ENCODE data around the gene CBX6. TPM values are rescaled to one million over a fixed set of nuclear protein-coding genes. Genes with fewer than 3 reads are reported as not detected.
A peak's percentile ranks its signal among the peaks of the same experiment; 100 is the strongest.
"Not testable (repeated sequence)": the region's sequence is repeated elsewhere in the genome, so short reads cannot be mapped to it uniquely, and the experiment has no call there.

The CBX6 gene
- polyA plus RNA-seq, result 10 to 100 TPM in 2 of 3 donors, 1 to 10 TPM in 1; 9.6 to 26.3 (median 14.9) TPM

DNA sequence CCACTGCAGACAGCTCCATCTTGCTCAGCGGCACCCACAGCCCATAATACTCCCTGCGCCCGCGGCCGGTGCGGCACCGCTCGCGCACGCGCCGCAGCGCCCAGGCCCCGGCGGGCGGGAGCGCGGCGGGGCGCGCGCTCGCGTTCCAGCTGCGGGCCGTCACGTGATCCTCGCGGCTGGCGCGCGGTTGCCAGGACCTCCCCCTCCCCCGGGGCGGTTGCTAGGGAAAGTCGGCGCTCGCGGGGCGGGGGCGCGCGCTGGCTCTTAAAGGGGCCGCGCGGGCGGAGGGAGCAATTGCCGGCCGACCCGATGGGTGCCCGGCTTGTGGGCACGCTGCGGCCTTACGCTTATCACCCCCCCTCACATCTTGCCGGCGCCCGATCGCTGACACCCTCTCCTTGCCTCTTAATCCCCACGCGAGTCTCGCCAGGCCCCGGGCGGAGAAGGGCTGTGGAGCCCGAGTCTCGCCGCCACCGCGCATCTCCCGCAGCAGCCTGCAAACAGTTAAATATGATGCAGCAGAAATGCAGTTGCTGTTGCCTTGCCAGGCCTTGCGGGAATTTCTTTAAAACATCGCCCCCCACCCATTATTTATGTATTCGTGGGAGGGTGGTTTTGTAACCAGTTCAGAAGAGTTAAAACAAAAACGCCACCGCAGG, at the start of gene CBX6:
CBX6 (minus strand) TSS at position 45 of the 659 bp plus-strand sequence; CDS start at position 19, 26 bp downstream.
- WGBS, 3 donors, result 0 to 1% (median 1%) methylated on average over 42 to 73 of the region's 73 CpGs
- peak within 1 kb of the TSS; percentile 51 for H3K27ac ChIP-seq (ENCODE audit: low read depth, low read length)

DNA sequence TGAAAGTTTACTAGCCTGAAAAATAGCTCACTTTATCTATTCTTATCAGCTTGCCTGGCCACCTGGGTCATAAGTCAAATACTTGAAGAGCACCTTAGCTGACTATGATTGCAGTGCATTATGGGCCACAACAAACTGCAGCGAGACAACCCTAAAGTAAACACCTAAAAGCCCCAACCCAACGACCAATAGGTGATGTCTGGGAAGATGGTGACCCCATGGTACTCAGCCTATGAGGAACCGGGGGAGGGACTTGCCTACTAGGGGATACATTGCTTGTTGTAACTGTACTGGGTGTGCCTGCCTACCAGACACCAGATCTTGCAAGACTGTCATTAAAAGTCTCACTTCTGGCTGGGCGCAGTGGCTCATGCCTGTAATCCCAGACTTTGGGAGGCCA, 49.8 kb upstream of the CBX6 start:
- 57 to 81% (median 78%) methylated on average over 4 of the region's 4 CpGs for WGBS, 3 donors
- no peak overlapping the region for H3K27ac ChIP-seq (ENCODE audit: low read depth, low read length)

DNA sequence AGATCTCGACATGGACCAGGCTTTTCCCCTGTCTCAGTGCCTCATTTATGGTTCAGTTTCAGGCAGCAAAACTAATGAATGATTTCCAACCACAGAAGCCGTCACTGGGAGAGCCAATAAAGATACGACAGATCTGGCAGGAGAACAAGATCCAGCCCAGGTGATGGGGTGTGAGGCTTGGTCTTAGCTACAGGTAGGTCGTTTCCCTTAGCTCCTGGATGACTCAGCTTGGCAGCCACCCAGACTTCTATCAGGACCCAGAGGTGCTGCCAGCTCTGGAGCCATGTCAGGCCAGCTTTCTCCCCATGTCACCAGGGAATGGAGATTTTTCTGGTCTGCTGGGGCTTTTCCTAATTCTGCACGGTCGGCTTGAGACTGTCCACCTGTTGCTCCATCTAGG, 49.1 kb upstream of the CBX6 start:
- H3K27ac ChIP-seq (ENCODE audit: low read depth, low read length), result no peak overlapping the region
- 23 to 64% (median 51%) methylated on average over 6 of the region's 6 CpGs for WGBS, 3 donors

DNA sequence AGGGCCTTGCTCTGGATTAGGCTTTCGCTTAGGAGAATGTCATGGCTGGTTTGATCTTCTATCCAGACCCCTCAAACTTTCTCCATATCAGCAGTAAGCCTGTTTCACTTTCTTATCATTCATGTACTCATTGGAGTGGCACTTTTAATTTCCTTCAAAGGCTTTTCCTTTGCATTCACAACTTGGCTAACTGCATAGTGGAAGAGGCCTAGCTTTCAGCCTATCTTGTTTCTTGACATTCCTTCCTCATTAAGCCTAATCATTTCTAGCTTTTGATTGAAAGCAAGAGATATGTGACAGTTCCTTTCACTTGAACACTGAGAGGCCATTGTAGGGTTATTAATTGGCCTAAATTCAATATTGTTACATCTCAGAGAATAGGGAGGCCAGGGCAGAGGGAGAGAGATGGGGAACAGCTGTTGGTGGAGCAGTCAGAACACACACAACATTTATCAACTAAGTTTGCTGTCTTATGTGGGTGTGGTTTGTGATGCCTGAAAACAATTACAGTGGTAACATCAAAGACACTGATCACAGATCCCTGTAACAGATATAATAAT, 47.7 kb upstream of the CBX6 start:
- 89 to 100% (median 97%) methylated on average over 1 of the region's 1 CpG for WGBS, 3 donors
- H3K27ac ChIP-seq (ENCODE audit: low read depth, low read length), result no peak overlapping the region

DNA sequence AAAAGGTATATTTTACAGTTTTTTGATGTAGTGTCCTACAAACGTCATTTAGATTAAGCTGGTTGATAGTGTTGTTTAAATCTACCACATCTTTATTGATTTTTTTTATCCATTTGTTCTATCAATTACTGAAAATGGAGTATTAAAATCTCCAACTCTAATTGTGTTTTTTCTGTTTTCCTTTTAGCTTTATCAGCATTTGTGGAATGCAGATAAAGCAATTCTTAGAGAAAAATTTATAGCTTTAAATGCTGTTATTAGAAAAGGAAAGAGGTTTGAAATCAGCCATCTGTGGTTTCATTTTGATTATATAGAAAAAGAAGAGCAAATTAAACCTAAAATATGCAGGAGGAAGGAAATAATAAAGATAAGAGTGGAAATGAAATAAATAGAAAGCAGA, 39.4 kb upstream of the CBX6 start:
- whole genome bisulfite sequencing, 3 donors, result 45 to 76% (median 65%) methylated on average over 1 of the region's 1 CpG
- H3K27ac ChIP-seq (ENCODE audit: low read depth, low read length), result no peak overlapping the region

DNA sequence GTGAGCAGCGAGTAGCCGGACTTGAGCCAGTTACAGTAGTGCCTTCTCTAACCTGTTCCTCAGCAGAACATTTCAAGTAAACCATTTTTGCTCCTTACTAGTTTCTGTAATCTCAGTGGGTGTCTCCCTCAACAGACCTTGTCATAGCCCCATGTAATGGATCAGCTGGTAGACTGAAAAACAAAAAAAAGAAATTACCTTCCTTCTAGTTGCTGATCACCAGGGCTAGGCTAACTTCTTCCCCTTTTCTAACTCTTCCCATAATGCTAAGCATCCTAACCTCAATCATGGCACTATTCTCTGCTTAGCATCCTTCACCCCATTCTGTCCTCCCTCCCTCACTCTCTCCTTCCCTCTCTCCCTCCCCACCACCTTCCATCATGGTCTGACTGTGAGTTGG, 35.8 kb upstream of the CBX6 start:
- no peak overlapping the region for H3K27ac ChIP-seq (ENCODE audit: low read depth, low read length)
- WGBS, 3 donors, result 80 to 95% (median 88%) methylated on average over 2 of the region's 2 CpGs

DNA sequence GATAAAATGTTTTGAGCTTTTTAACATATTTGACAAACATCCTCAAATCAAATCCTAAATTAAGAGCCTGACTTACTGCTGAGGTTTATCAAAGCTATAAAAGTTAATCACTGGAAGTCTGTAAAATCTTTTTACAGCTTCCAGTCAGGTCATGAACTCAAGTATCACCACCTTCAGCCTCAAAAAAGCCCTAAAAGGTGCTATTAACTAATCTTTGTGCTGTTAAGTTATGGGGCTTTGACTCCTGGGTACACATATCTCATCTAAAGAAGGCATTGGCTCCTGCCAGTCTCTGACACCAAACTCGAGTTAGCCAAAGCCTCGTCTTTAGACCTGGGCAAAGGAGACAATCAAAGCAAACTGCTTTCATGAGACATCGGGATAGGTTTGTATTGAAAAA, 34.0 kb upstream of the CBX6 start:
- H3K27ac ChIP-seq (ENCODE audit: low read depth, low read length), result no peak overlapping the region
- WGBS, 3 donors, result 74 to 89% (median 89%) methylated on average over 3 of the region's 3 CpGs

DNA sequence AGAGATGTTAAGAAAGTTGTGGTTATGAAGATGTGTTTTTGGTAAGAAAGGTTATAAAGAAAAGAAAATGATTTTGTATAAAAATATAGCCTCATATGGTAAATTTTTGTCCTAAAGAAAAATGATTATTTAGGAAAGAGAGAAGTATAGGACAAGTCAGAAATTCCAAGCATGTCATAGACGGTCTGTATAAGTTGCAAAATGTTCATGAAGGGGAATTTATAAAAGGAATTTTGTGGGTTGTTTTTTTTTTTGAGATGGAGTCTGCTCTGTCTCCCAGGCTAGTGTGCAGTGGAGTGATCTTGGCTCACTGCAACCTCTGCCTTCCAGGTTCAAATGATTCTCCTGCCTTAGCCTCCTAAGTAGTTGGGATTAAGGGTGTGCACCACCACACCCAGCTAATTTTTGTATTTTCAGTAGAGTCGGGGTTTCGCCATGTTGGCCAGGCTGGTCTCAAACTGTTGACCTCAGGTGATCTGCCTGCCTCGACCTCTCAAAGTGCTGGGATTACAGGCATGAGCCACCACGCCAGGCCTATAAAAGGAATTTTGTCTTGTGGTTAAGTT, 32.1 kb upstream of the CBX6 start:
- 48 to 71% (median 49%) methylated on average over 5 of the region's 5 CpGs for WGBS, 3 donors
- H3K27ac ChIP-seq (ENCODE audit: low read depth, low read length), result not testable (repeated sequence)

DNA sequence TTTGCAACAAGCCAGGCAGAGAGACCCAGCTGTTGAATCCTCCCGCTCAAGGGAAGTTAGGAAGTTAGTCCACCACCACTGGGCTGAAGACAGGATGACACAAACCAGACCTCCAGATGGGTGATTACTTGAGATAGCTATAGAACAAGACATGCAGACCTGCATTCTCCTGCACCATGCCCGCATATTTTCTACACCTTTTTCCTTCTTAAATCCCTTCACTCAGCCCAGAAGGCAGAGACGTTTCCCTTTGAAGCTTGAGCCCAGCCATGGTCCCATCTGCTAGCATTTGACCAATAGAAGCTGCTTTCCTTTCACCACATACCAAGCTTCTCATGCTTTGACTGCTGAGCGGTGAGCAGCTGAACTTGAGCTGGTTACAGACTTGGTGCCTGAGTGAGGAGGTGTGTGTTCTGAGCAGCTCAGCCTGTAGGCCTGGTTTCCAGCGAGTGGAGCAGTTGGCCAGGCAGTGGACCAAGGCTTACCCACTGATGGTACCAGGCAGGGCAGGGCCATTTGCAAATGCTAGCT, 29.2 kb upstream of the CBX6 start:
- no peak overlapping the region for H3K27ac ChIP-seq (ENCODE audit: low read depth, low read length)
- WGBS, 3 donors, result 46 to 75% (median 64%) methylated on average over 5 of the region's 5 CpGs

DNA sequence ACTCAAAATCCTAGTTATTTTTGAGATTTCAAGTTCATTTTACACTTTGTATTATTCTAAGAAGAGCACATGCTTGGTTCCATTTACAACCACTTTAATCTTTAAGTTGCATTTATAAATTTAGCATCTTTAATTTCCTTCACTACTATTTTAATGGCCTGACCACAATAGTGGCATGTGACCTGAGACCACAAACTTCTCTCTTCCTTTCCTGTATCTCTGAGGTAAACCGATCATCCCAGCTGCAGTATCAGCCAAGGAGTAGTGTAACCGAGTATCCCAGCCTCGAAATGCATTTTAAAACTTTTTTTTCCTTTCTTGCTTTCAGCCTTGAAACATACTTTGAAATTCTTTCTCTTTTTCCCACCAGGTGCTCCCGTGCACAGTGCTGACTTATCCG, 28.7 kb upstream of the CBX6 start:
- H3K27ac ChIP-seq (ENCODE audit: low read depth, low read length), result no peak overlapping the region
- 28 to 54% (median 37%) methylated on average over 5 of the region's 5 CpGs for WGBS, 3 donors

DNA sequence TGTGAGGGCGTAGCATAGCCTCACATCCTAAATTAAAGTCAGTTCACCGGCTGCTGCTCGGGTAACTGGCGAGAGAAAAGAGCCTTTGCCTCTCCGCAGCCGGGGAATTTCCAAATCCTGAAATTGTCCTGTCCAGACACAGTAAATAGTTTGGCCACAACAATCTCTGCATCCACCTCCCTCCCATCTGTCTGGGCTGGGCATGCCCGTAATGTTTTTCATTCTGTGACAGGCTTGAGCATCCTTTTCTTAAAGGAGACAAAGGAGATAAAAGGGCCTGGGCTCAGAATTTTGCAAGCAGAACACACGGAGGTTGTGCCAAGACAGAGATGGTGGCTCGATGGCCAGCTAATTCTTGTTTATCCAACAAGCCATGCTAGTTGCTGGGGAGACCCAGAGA, 19.2 kb upstream of the CBX6 start:
- no peak overlapping the region for H3K27ac ChIP-seq (ENCODE audit: low read depth, low read length)
- WGBS, 3 donors, result 71 to 74% (median 74%) methylated on average over 9 of the region's 9 CpGs

DNA sequence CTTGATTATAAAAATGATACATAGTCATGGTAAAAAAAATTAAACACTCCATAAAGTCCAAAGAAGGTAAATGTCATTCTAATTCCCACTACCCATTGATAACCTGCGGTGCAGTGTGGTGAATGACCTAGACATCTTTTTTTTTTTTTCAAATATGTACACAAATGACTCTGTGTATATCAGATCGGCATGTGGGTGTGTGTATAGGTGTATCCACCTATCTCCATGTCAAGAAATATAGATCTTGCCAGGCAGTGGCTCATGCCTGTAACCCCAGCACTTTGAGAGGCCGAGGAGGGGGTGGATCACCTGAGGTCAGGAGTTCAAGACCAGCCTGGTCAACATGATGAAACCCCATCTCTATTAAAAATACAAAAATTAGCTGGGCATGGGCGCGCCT, 18.4 kb upstream of the CBX6 start:
- 66 to 91% (median 87%) methylated on average over 5 of the region's 5 CpGs for WGBS, 3 donors
- no peak overlapping the region for H3K27ac ChIP-seq (ENCODE audit: low read depth, low read length)

DNA sequence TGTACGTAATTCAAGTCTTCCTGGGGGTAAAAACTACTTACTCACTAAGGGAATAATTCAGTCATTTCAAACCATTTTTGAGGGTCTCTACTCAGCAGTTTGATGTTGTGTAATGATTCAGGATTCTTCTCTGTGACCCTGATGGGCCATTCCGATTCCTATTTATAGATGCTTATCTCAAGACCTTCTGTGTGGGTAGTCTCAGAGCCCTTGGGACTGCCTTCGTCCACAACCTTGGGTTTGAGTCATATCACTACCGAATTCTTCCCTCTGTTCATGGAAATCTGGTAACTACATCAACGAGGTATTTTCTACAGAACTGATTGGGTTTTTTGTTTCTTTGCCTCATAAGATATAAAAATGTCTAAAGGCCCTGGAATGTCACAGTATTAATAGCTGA, 14.3 kb upstream of the CBX6 start:
- 56 to 60% (median 58%) methylated on average over 5 of the region's 5 CpGs for WGBS, 3 donors

DNA sequence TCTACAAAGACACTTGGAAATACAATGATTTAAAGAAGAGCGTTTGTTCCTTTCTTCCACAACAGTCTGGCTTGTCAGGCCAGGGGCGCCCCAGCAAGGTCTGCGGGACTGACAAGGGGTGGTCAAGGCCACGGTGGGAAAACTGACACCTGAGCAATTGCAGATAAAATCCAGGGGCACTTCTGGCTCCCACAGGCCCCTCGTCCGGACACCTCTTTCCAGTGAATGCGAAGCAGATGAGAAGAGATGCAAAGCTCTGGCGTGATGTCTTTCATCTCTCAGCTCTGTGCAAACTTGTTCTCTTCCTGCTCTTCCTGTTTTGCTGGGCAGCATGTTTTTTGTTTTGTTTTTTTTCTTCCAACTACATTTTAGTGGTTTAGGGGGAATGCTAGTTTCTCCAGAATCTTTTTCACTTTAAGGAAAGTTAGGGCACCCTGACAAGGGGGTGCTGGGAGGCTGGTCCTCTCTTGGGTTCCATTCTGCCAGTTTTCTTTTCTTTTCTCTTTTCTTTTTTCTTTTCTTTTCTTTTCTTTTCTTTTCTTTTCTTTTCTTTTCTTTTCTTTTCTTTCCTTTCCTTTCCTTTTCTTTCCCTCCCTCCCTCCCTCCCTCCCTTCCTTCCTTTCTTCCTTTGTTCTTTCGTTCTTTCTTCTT, 11.1 kb upstream of the CBX6 start:
- WGBS, 3 donors, result 38 to 70% (median 61%) methylated on average over 9 of the region's 9 CpGs
- no peak overlapping the region for H3K27ac ChIP-seq (ENCODE audit: low read depth, low read length)

More for the DNA sequence above, 14.3 kb upstream of the CBX6 start:
- no peak overlapping the region for H3K27ac ChIP-seq (ENCODE audit: low read depth, low read length)

DNA sequence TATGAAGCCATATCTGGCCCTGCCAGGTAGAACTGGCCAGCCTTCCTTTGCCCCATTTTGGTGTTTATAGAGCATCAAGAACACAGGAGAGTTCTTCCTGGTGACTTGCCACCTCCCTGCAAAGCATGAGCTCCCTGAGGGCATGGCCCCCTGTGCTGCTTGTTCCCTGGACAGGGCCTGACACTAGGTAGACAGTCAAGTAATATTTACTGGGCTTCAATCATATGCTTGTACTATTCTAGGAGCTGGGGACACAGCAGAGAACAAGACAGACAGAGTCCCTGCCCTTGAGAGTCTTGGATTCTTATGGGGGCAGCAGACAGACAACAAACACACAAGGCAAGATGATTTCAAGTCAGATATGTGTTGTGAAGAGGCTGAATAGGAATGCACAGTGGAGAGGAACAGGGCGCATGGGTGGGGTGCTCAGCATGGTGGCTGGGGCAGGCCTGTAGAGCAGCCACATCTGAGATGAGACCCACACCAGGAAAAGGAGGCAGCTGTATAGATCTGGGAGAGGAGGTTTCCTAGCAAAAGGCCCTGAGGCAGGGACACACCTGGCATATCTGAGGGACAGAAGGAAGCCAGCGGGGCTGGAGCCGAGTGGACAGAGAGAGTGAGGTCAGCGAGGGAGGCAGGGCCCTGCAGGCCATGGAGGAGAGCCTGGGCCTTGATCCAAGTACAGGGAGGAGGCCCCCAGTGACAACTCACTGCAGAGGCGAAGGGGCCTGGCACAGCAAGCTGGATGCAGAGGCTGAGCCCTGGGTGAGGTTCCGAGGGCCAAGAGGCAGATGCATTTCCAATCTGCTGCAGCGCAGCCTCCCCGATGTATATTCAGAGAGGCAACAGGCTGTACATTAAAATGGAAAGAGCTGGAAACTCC, 10.2 kb upstream of the CBX6 start:
- WGBS, 3 donors, result 37 to 67% (median 65%) methylated on average over 8 of the region's 8 CpGs
- no peak overlapping the region for H3K27ac ChIP-seq (ENCODE audit: low read depth, low read length)

DNA sequence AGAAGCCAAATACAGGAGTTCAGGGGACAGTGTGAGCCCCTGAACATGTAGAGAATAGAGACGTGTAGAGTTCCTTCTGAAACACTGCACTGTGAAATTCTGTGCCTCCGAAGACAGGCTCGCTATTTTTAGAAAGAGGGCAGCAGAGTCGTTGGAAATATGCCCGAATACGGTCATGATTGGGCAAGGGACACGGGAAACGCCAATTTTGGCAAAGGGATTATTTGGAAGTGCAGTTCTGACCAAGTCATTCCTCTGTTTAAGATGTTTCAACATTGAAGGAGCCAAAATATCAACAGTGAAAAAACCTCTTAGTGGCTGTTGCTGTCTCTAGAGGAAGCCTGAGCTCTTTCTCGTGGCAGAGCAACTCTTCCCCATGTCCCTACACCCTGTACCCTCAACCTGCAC, 9.5 kb upstream of the CBX6 start:
- H3K27ac ChIP-seq (ENCODE audit: low read depth, low read length), result no peak overlapping the region
- WGBS, 3 donors, result 8 to 12% (median 9%) methylated on average over 9 of the region's 9 CpGs

DNA sequence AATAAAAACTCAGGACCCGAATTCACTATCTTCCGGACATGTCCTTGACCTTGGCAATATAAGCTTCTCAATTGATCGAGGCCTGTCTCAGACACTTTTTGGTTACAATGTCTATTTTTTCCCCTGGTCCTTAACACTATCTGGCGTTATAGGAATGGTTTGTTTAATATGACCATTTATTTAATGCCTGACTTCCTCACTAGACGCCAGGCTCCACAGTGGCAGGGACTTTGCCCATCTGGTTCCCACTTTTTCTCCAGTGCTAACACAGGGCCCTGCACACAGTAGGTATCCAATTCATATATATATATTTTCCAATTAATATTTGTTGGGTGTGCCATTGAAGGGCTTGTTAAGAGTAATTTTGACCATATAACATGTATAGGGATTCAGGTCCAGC, 7.9 kb upstream of the CBX6 start:
- no peak overlapping the region for H3K27ac ChIP-seq (ENCODE audit: low read depth, low read length)
- 59 to 94% (median 82%) methylated on average over 5 of the region's 5 CpGs for WGBS, 3 donors

DNA sequence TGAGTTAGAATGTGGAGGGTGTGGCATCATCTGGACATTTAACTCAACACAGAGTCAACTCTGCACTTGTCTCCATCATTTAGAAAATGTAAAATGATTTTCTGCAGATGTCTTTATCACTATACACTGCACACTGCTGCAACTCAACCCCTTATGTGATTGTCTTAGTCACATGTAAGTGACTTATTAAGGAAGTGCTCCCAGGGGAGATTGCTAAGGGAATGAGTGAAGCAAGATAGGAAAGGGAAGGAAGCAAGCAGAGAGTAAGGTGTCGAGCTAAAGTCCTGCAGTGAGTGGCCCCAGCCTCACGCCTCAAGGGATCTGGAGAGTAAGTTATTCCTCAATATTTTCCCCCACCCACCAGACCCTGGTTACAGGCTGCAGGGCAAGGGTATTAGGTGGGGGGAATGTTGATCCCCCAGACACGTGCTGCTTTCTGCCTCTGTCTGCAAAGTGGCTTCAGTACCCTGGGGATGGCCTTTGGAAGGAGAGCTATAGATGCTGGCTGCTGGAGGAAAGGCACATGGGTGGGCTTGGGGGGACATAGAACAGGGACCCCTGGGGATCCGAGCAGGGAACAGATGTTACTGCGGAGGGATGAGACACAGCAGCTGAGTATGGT, 7.2 kb upstream of the CBX6 start:
- WGBS, 3 donors, result 58 to 87% (median 64%) methylated on average over 5 of the region's 5 CpGs
- H3K27ac ChIP-seq (ENCODE audit: low read depth, low read length), result no peak overlapping the region

Measured in adipose tissue (tissue), 3 donors.